OCI-LY1 (cell line): ENCODE results near the gene MCTP1.

ENCODE experiments used
- H2AFZ ChIP-seq: fragments of 200-600 bp; sonication (generic), shearing (Covaris generic); 2 replicates; pipeline ENCODE4 v1.6.0; 2014; ENCODE audit warnings: antibody characterized with exemption, mild to moderate bottlenecking, low read length
- H3F3A ChIP-seq: fragments of 200-600 bp; sonication (generic), shearing (Covaris generic); 2 replicates; pipeline ENCODE4 v1.6.0; 2014; ENCODE audit warnings: mild to moderate bottlenecking, antibody characterized with exemption, low read length, moderate library complexity; ENCODE audit not compliant: insufficient read depth
- H3K27ac ChIP-seq: fragments of 200-600 bp; sonication (generic); 2 replicates; pipeline ENCODE4 v1.5.1; 2014; ENCODE audit warnings: low read length, mixed run types, mild to moderate bottlenecking, low read depth; ENCODE audit not compliant: poor library complexity, severe bottlenecking
- H3K27me3 ChIP-seq: fragments of 200-600 bp; sonication (generic); 2 replicates; pipeline ENCODE4 v1.6.0; 2014; ENCODE audit warnings: antibody characterized with exemption, mild to moderate bottlenecking, low read length, moderate library complexity; ENCODE audit not compliant: insufficient read depth
- H3K36me3 ChIP-seq: fragments of 200-600 bp; sonication (generic); 2 replicates; pipeline ENCODE4 v1.6.1; 2014; ENCODE audit warnings: mild to moderate bottlenecking, antibody characterized with exemption, low read length, moderate library complexity, mixed read lengths; ENCODE audit not compliant: insufficient read depth
- H3K4me1 ChIP-seq: fragments of 200-600 bp; sonication (generic); 2 replicates; pipeline ENCODE4 v1.5.1; 2014; ENCODE audit warnings: mild to moderate bottlenecking, low read length, moderate library complexity; ENCODE audit not compliant: insufficient read depth, severe bottlenecking
- H3K4me2 ChIP-seq: fragments of 200-600 bp; sonication (generic), shearing (Covaris generic); 2 replicates; pipeline ENCODE4 v1.6.1; 2014; ENCODE audit warnings: low read length
- H3K4me3 ChIP-seq: fragments of 200-600 bp; sonication (generic); 2 replicates; pipeline ENCODE4 v1.5.1; 2014; ENCODE audit warnings: low read length, low read depth, mild to moderate bottlenecking, mixed read lengths; ENCODE audit not compliant: poor library complexity, severe bottlenecking
- H3K79me2 ChIP-seq: fragments of 200-600 bp; shearing (Covaris generic); 2 replicates; pipeline ENCODE4 v1.6.1; 2016; ENCODE audit warnings: mixed run types, low read length, mixed read lengths; ENCODE audit not compliant: insufficient read depth
- H3K9ac ChIP-seq: fragments of 200-600 bp; sonication (generic), shearing (Covaris generic); 2 replicates; pipeline ENCODE4 v1.6.1; 2014; ENCODE audit warnings: mild to moderate bottlenecking, low read length, mixed read lengths
- H3K9me2 ChIP-seq: fragments of 200-600 bp; sonication (generic), shearing (Covaris generic); 2 replicates; pipeline ENCODE4 v1.6.1; 2014; ENCODE audit warnings: low read depth, mild to moderate bottlenecking, low read length, mixed read lengths
- H3K9me3 ChIP-seq: fragments of 200-600 bp; shearing (Covaris generic); 2 replicates; pipeline ENCODE4 v1.6.1; 2014; ENCODE audit warnings: low read length, mixed read lengths
- H4K20me1 ChIP-seq: fragments of 200-600 bp; sonication (generic), shearing (Covaris generic); 2 replicates; pipeline ENCODE4 v1.6.0; 2016; ENCODE audit warnings: mild to moderate bottlenecking, low read length; ENCODE audit not compliant: insufficient read depth
- EZH2 ChIP-seq: fragments of 200-600 bp; sonication (generic), shearing (Covaris generic); IDR thresholded peaks from 2 replicates; pipeline ENCODE4 v1.8.0; 2017; ENCODE audit warnings: borderline replicate concordance, mixed run types, mild to moderate bottlenecking, antibody characterized with exemption, low read length, moderate library complexity, mixed read lengths
- TF ChIP-seq, protein P1 (sequence below): fragments of 200-600 bp; sonication (generic), shearing (Covaris generic); IDR thresholded peaks from 2 replicates; pipeline ENCODE4 v1.5.1; 2017; ENCODE audit warnings: mild to moderate bottlenecking, antibody characterized with exemption, low read length, moderate library complexity, mixed read lengths

The MCTP1 gene

DNA sequence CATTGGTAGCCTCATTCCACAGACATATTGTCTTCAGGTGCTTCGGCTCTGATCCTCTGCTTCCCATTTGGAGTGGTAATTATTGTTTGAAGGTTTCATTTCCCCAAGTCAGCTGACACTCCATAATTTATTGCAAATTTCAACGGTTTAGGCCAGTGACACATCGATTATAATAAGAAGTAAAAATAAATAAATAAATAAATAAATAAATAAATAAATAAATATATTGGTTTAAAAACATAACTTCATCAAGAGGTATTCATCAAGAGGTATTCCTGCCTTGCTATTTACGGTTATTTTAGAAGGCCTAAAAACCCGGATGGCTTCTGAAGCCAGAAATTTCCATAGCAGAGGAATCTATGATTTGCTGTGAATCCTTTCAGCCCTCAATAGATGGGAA, 393.3 kb downstream of the MCTP1 start:
- Histone ChIP-seq H3K27me3 (no peaks in the 10 kb centered on the region), H3K4me1 (peaks cover 9% of the 10 kb centered on the region), H4K20me1 (no peaks in the 10 kb centered on the region), H2AFZ (no peak overlapping the region), H3K79me2 (no peaks in the 10 kb centered on the region), H3K9me3 (no peaks in the 10 kb centered on the region), H3K9ac (no peak overlapping the region), H3K36me3 (no peaks in the 10 kb centered on the region), H3F3A (no peaks in the 10 kb centered on the region), H3K4me2 (no peak overlapping the region), H3K4me3 (no peak overlapping the region), H3K9me2 (no peaks in the 10 kb centered on the region), H3K27ac (no peak overlapping the region)
- TF ChIP-seq, protein P1, sequence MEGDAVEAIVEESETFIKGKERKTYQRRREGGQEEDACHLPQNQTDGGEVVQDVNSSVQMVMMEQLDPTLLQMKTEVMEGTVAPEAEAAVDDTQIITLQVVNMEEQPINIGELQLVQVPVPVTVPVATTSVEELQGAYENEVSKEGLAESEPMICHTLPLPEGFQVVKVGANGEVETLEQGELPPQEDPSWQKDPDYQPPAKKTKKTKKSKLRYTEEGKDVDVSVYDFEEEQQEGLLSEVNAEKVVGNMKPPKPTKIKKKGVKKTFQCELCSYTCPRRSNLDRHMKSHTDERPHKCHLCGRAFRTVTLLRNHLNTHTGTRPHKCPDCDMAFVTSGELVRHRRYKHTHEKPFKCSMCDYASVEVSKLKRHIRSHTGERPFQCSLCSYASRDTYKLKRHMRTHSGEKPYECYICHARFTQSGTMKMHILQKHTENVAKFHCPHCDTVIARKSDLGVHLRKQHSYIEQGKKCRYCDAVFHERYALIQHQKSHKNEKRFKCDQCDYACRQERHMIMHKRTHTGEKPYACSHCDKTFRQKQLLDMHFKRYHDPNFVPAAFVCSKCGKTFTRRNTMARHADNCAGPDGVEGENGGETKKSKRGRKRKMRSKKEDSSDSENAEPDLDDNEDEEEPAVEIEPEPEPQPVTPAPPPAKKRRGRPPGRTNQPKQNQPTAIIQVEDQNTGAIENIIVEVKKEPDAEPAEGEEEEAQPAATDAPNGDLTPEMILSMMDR = no peak
- no peak for TF ChIP-seq EZH2

DNA sequence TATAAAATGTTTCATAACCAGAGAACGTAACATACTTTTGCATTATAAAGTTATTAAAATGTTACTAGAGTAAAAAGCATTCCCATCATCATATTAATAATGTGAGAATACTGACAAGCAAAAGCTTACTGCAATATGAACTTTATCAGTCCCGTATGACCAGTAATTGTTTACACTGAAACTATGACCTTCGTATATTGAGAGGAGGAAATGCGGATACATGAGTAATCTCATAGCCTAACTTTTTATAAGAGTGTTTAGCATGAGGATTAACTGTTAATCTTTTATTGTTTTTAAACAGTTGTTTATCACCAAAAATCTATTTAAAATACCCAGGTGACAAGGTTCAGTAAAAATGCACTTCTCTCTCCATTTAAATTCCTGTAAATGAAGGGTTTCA, 394.0 kb downstream of the MCTP1 start:
- no peak overlapping the region for H3K4me2 ChIP-seq
- H3K9ac ChIP-seq = no peak overlapping the region
- no peak overlapping the region for H3K27ac ChIP-seq
- H3F3A ChIP-seq = no peaks in the 10 kb centered on the region
- no peaks in the 10 kb centered on the region for H3K79me2 ChIP-seq
- TF ChIP-seq EZH2 = no peak
- TF ChIP-seq, protein P1 = no peak
- no peaks in the 10 kb centered on the region for H4K20me1 ChIP-seq
- peak overlapping the region; percentile 66; the same call in 1 of the 2 replicates for H2AFZ ChIP-seq
- no peaks in the 10 kb centered on the region for H3K36me3 ChIP-seq
- no peaks in the 10 kb centered on the region for H3K9me3 ChIP-seq
- no peak overlapping the region for H3K4me3 ChIP-seq
- peaks cover 9% of the 10 kb centered on the region for H3K4me1 ChIP-seq
- no peaks in the 10 kb centered on the region for H3K27me3 ChIP-seq
- no peaks in the 10 kb centered on the region for H3K9me2 ChIP-seq

DNA sequence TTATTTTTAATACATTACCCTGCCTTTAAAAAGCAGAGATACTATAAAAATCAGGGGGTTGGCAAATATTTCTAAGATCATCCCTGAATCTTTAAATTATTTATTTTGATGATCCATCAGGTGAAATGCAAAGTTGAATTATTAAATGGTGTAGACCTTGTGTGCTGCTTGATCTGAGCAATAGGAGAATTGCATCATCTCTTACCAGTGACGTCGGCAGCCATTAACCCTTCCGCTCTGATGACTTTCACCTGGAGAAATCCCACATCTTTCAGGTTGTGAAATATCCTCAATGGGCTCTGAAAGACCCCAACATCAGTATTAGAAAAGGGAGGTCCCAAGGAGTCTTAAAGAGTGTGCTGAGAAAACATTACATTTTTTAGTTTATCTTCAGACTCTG, 396.2 kb downstream of the MCTP1 start:
- Histone ChIP-seq H3K79me2 (no peaks in the 10 kb centered on the region), H3K27ac (no peak overlapping the region), H3K27me3 (no peaks in the 10 kb centered on the region), H2AFZ (no peak overlapping the region), H3K9me2 (no peaks in the 10 kb centered on the region), H3K4me2 (no peak overlapping the region), H3K9me3 (no peaks in the 10 kb centered on the region), H3K9ac (no peak overlapping the region), H3K36me3 (no peaks in the 10 kb centered on the region), H3K4me1 (peaks cover 15% of the 10 kb centered on the region), H3K4me3 (no peak overlapping the region), H4K20me1 (no peaks in the 10 kb centered on the region), H3F3A (no peaks in the 10 kb centered on the region)
- TF ChIP-seq EZH2 = no peak

DNA sequence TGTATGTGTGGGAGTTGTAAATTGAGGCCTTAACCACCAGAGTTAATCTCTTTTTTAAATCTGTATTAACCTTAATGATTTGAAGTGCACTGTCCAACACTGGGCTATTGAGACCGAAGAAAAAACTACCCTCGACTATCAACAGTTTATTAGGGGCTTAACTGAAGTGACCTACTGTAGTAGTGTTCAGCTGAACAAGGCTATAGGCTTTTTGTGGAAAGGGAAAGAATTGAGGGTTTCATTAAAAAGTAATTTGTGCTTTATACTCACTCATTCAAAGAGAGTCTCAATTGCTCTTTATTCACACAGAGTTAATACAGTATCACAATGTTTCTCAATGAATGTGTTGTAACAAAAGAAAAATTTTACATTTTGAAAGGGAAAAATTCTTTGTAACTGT, 399.0 kb downstream of the MCTP1 start:
- no peaks in the 10 kb centered on the region for H3K9me2 ChIP-seq
- no peak overlapping the region for H2AFZ ChIP-seq
- no peaks in the 10 kb centered on the region for H3K27me3 ChIP-seq

More for the DNA sequence above, 399.0 kb downstream of the MCTP1 start:
- Histone ChIP-seq H3K4me3 (no peak overlapping the region), H3K79me2 (no peaks in the 10 kb centered on the region), H3K4me1 (peaks cover 9% of the 10 kb centered on the region), H3K4me2 (no peak overlapping the region), H3F3A (no peaks in the 10 kb centered on the region), H3K9me3 (no peaks in the 10 kb centered on the region), H3K27ac (no peak overlapping the region), H3K36me3 (no peaks in the 10 kb centered on the region), H3K9ac (no peak overlapping the region), H4K20me1 (no peaks in the 10 kb centered on the region)
- TF ChIP-seq EZH2 = no peak
- TF ChIP-seq, protein P1 = no peak
